ENCODE measurements around the gene SMAD1. TPM values are rescaled to one million over a fixed set of nuclear protein-coding genes. Genes with fewer than 3 reads are reported as not detected.

SMAD1 gene
- total RNA-seq, result 12.5 TPM
- long read RNA-seq, transcript SMAD1-201 (7 exons, 1,966 nt), result major isoform, 9 of 20 reads
- long read RNA-seq, partial matches to known transcripts, result 6 of 20 reads
- long read RNA-seq, other reads (novel, unspliced or antisense), result 4 of 20 reads

- intact Hi-C loops (cut with micrococcal nuclease), result loop anchor here (5.0 to 10.0 kb wide), 2 partner anchors 66 to 133 kb away; partner anchors contain the start of gene MMAA
- ATAC-seq, result peak; percentile 96
Observed at GRCh38 chr4:145481164-145481941, at the start of gene SMAD1. TSS of gene SMAD1 (plus strand) at chr4:145481853. CDS start at chr4:145514614, 32,761 bp downstream.

DNA sequence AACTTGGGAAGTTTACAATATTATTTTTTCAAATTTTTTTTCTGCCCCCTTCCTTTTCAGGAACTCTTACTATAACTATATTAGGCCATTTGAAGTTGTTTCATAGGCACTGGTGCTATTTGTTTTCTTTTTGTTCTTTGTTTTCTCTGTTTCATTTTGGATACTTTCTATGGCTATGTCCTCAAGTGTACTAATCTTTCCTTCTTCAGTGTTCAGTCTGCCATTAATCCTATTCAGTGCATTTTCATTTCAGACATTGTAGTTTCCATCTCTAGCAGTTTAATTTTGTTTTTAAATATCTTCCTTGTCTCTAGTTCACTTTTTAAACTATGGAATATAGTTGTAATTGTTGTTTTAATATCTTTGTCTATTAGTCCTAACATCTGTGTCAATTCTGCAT lies 48.0 kb upstream of the SMAD1 start:
- DNase-seq, result no peak
- no peak for ATAC-seq
- intact Hi-C loops (cut with micrococcal nuclease), result no loop called here

More at GRCh38 chr4:145481164-145481941, at the start of gene SMAD1:
- DNase-seq, result peak; percentile 91

GRCh38 chr4:145435646-145436045 lies 46.0 kb upstream of the SMAD1 start:
- DNase-seq (no peak), ATAC-seq (no peak)
- intact Hi-C loops (cut with micrococcal nuclease), result no loop called here

GRCh38 chr4:145436114-145436513 lies 45.5 kb upstream of the SMAD1 start:
- intact Hi-C loops (cut with micrococcal nuclease), result no loop called here
- no peak for DNase-seq
- ATAC-seq, result peak; percentile 74

DNA sequence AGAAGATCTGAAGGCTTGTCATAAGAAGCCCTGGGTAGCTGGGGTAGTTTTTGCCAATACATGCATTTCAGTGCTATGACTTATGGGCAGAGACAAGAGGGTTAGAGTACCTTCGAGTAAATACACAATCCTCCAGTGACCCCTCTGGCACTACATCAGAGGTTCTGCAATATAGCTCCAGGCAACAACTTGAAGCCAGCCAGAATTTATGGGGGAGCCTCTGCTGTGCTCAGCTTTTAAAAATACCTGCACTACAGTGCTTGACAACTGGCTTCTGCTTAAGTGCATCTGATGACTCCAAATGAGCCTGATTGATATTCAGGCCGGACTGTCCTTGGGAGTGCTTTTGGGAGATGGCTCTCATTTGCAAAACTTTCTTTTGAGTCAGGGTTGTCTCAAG lies 44.9 kb upstream of the SMAD1 start:
- ATAC-seq, result peak; percentile 56

DNA sequence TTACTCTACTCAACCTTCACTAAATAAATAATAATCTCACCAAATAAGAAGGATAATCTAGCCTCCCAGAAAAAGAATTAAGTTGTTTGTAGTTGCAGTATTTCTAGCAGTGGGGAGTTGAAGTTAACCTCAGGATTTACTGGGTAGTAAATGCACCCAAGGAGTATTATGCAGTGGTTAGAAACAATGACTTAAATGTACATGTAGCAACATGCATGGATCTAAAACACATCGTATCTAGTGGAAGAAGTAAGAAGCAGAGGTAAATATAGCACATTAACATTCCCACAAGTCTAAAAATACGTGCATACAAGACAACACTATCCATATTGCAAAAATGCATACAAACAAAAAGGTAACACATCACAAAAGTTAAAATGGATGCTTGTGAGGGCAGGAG lies 44.2 kb upstream of the SMAD1 start:
- DNase-seq, result no peak
- intact Hi-C loops (cut with micrococcal nuclease), result no loop called here

More for the DNA sequence above, 44.9 kb upstream of the SMAD1 start:
- intact Hi-C loops (cut with micrococcal nuclease), result no loop called here
- DNase-seq, result no peak

GRCh38 chr4:145438298-145438697 lies 43.4 kb upstream of the SMAD1 start:
- intact Hi-C loops (cut with micrococcal nuclease), result no loop called here
- ATAC-seq (peak; percentile 46), DNase-seq (no peak)

More for the DNA sequence above, 44.2 kb upstream of the SMAD1 start:
- no peak for ATAC-seq

DNA sequence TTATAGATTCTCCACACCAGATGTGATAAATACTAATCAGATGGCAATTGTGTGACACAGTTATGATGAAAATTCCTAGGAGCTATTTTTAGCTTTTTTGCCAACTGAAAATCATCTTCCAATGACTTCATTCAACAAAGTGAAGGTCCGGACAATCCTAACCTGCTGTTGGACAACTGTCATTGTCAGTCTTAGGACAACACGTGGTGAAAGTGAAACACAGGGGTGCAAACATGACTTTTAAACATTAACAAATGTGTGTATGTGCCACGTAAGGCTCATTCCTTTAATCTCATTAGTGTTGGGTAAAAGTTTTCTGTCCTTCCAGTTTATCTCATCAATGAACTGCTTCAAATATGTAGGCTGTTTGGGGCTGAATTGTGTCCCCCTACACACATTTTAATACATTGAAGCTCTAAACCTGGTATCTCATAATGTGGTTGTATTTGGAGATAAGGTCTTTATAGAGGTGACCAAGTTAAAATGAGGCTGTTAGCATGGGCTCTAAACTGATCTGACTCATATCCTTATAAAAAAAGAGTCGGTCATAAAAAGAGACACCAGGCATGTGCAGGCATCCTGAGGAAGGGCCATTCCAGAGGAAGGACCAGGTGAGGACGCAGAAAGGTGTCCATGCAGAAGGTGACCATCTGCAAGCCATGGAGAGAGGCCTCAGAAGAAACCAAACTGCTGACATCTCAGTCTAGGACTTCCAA lies 41.2 kb upstream of the SMAD1 start:
- DNase-seq (no peak), ATAC-seq (no peak)
- intact Hi-C loops (cut with micrococcal nuclease), result no loop called here

DNA sequence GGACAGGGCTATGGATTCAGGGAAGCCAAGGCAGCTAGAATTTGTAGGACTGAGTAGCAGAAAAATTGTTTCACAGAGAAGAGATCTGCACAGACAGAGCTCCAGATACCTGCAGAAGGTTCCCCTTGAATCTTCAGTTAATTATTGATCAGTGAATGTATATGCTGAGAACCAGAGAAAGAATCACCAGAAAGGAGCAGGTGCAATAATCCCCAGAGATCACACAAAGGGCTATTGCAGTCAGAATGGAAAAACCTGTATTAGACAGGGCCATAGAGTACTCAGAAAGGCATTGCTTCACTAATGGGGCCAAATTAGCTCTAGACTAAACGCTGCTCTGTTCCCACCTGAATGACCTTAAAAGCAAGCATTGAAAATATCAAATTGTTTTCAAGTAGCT lies 35.5 kb upstream of the SMAD1 start:
- ATAC-seq (no peak), DNase-seq (no peak)
- intact Hi-C loops (cut with micrococcal nuclease), result no loop called here

DNA sequence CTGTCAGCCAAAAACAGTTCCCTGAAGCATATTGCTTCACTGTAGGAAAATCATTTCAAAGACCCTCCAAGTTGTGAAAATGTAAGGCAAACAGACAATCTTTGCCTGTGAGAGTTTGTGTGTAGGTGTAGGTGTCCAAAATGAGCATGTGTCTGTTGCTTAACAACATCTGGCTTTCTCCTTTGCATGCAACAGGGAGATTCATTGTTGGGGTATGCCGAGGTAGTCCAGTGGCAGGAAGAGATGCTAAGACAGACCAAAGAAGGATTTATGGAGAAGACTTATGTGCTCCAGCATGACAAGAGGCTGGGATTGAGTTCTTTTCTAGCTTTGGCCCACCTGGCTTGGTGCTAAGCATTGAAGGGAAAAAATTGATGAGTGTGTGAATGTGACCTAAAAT lies 29.8 kb upstream of the SMAD1 start:
- intact Hi-C loops (cut with micrococcal nuclease), result no loop called here
- DNase-seq (no peak), ATAC-seq (no peak)

DNA sequence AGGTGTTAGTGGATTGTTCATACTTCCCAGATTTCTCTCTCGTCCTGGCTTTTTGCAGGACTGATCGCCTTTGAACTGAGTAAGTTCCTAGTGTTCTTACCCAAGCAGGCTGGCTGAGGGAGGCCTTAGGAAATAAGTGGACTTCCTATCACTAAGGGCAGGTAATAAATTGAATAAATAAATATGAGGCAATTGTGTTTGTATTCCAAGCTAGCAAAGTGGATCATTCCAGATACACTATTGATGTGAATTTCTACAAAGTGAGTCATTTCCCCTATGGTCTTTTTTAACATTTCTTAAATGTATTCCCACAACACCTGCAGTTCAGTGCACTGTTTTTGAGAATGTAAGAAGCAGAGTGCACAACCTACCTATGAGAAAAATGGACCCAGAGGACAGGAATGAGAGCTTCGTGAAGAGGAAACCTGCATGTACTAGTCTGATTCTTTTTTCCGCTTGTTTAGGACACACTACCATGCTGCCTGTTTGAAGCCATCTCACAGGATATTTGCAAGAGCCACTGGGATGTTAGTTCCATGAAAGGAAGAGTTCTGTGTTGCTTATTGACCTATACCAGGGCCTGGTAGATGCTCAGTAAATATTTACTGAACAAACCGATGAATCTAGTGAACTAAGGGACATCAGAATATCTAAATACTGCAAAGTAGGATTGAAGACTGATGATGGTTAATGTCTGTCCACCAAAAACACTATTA lies 29.0 kb upstream of the SMAD1 start:
- DNase-seq (no peak), ATAC-seq (no peak)
- intact Hi-C loops (cut with micrococcal nuclease), result no loop called here

- DNase-seq (no peak), ATAC-seq (no peak)
- intact Hi-C loops (cut with micrococcal nuclease), result no loop called here
Observed at GRCh38 chr4:145453163-145453520, 28.5 kb upstream of the SMAD1 start.

DNA sequence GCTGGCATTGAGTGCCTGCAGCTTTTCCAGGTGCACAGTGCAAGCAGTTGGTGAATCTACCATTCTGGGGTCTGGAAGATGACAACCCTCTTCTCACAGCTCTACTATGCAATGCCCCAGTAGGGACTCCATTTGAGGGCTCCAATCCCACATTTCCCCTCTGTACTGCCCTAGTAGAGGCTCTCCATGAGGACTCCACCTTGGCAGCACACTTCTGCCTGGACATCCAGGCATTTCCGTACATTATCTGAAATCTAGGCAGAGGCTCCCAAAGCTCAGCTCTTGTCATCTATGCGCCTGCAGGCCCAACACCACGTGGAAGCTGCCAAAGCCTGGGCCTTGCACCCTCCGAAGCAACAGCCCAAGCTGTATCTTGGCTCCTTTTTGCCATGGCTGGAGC lies 8.4 kb upstream of the SMAD1 start:
- intact Hi-C loops (cut with micrococcal nuclease), result no loop called here
- no peak for DNase-seq
- ATAC-seq, result no peak

DNA sequence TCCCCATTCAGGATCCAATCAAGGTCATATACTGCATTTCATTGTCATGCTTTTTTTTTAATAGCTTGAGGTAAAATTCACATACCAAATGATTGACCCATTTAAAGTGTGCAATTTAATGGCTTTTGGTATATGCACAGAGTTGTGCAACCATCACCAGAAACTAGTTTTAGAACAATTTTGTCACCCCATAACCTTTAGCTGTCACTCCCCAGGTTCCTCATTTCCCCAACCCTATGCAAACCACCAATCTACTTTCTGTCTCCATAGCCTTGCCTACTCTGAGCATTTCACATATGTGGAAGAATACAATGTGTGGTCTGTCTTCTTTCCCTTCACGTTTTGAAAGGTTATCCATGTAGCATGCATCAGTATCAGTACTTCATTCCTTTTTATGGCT lies 1.4 kb upstream of the SMAD1 start:
- ATAC-seq (no peak), DNase-seq (no peak)
- intact Hi-C loops (cut with micrococcal nuclease), result loop anchor here (5.0 to 10.0 kb wide), 2 partner anchors 67 to 135 kb away; partner anchors contain the start of gene MMAA

- ATAC-seq (peak; percentile 37), DNase-seq (no peak)
- intact Hi-C loops (cut with micrococcal nuclease), result loop anchor here (5.0 to 10.0 kb wide), 2 partner anchors 65 to 133 kb away; partner anchors contain the start of gene MMAA
Observed at GRCh38 chr4:145481942-145482208, 222 bp downstream of the SMAD1 start.

GRCh38 chr4:145482209-145483037 lies 770 bp downstream of the SMAD1 start:
- intact Hi-C loops (cut with micrococcal nuclease), result loop anchor here (5.0 to 10.0 kb wide), 2 partner anchors 65 to 132 kb away; partner anchors contain the start of gene MMAA
- peak; percentile 70 for ATAC-seq

GRCh38 chr4:145483514-145483913 lies 1.9 kb downstream of the SMAD1 start:
- intact Hi-C loops (cut with micrococcal nuclease), result loop anchor here (5.0 to 10.0 kb wide), 2 partner anchors 64 to 131 kb away; partner anchors contain the start of gene MMAA
- ATAC-seq, result no peak
- DNase-seq, result no peak

More at GRCh38 chr4:145482209-145483037, 770 bp downstream of the SMAD1 start:
- peak; percentile 70 for DNase-seq

DNA sequence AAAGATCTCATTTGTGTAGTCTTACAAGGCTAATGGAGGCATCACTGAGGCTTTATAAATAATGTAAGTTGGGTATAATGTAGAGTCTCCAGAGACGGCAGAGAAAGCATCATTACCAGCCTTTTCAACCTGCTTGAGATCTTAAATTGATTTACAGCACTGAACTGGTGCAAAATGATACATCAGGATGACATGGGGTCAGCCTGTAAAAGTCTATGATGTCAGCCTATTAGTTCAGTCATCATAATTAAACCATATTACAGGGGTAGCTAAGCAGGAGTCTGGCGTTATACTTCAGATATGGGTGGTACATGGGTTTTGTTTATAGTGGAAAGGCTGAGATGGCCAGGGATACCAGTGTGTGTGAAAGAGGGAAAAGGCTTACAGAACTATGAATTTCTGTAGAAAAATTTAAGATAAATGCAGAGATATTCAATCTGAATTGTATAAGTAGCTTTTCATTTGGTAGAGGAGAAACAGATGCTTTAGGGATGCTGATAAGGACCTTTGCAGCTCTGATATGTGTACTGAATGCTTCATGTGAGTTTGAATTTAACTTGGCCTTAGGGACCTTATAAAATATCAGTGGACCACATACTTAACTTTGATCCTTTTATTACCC lies 2.7 kb downstream of the SMAD1 start:
- intact Hi-C loops (cut with micrococcal nuclease), result loop anchor here (5.0 to 10.0 kb wide), 2 partner anchors 63 to 130 kb away; partner anchors contain the start of gene MMAA

More for the DNA sequence above, 2.7 kb downstream of the SMAD1 start:
- ATAC-seq, result no peak
- no peak for DNase-seq
